ENCODE measurements around the gene CUL1.

CUL1 gene

GRCh38 chr7:148794476-148794875 lies 95.8 kb downstream of the CUL1 start:
- H4K20me1 ChIP-seq (ENCODE audit: insufficient read depth, low read length) = no peaks in the 10 kb centered on the region
- no peak overlapping the region for H3K27ac ChIP-seq (ENCODE audit: low read depth, low read length, poor library complexity, severe bottlenecking)
- H3K9ac ChIP-seq (ENCODE audit: low read length) = no peak overlapping the region
- peaks cover 91% of the 10 kb centered on the region for H3K36me3 ChIP-seq (ENCODE audit: insufficient read depth, low read length)
- H3K9me2 ChIP-seq (ENCODE audit: low read depth, low read length) = no peaks in the 10 kb centered on the region
- H3K9me3 ChIP-seq (ENCODE audit: low read length) = no peaks in the 10 kb centered on the region
- no peak overlapping the region for H3K4me3 ChIP-seq (ENCODE audit: low read depth, low read length, poor library complexity, severe bottlenecking)
- no peaks in the 10 kb centered on the region for H3K4me1 ChIP-seq (ENCODE audit: insufficient read depth, low read length, severe bottlenecking)
- H3K27me3 ChIP-seq (ENCODE audit: insufficient read depth, low read length) = no peaks in the 10 kb centered on the region
- TF ChIP-seq EZH2 (IDR thresholded peaks at IDR 0.05; ENCODE audit: borderline replicate concordance, low read length) (no peak), CTCF (IDR thresholded peaks at IDR 0.05; ENCODE audit: low read length) (no peak)
- H3K79me2 ChIP-seq (ENCODE audit: insufficient read depth, low read length) = no peaks in the 10 kb centered on the region
- no peaks in the 10 kb centered on the region for H3F3A ChIP-seq (ENCODE audit: insufficient read depth, low read length)
- no peak overlapping the region for H2AFZ ChIP-seq (ENCODE audit: low read length)
- no peak overlapping the region for H3K4me2 ChIP-seq (ENCODE audit: low read length)

GRCh38 chr7:148796841-148797240 lies 98.1 kb downstream of the CUL1 start:
- Histone ChIP-seq H3K4me1 (ENCODE audit: insufficient read depth, low read length, severe bottlenecking) (no peaks in the 10 kb centered on the region), H3K9ac (ENCODE audit: low read length) (no peak overlapping the region), H3F3A (ENCODE audit: insufficient read depth, low read length) (no peaks in the 10 kb centered on the region), H3K4me2 (ENCODE audit: low read length) (no peak overlapping the region), H3K79me2 (ENCODE audit: insufficient read depth, low read length) (no peaks in the 10 kb centered on the region), H2AFZ (ENCODE audit: low read length) (no peak overlapping the region), H3K9me3 (ENCODE audit: low read length) (no peaks in the 10 kb centered on the region), H3K36me3 (ENCODE audit: insufficient read depth, low read length) (peaks cover 90% of the 10 kb centered on the region), H4K20me1 (ENCODE audit: insufficient read depth, low read length) (no peaks in the 10 kb centered on the region), H3K27ac (ENCODE audit: low read depth, low read length, poor library complexity, severe bottlenecking) (no peak overlapping the region), H3K9me2 (ENCODE audit: low read depth, low read length) (no peaks in the 10 kb centered on the region), H3K4me3 (ENCODE audit: low read depth, low read length, poor library complexity, severe bottlenecking) (no peak overlapping the region), H3K27me3 (ENCODE audit: insufficient read depth, low read length) (no peaks in the 10 kb centered on the region)
- no peak for TF ChIP-seq EZH2 (IDR thresholded peaks at IDR 0.05; ENCODE audit: borderline replicate concordance, low read length)
- TF ChIP-seq CTCF (IDR thresholded peaks at IDR 0.05; ENCODE audit: low read length) = no peak

- TF ChIP-seq EZH2 (IDR thresholded peaks at IDR 0.05; ENCODE audit: borderline replicate concordance, low read length) (no peak), CTCF (IDR thresholded peaks at IDR 0.05; ENCODE audit: low read length) (no peak)
- H2AFZ ChIP-seq (ENCODE audit: low read length) = no peak overlapping the region
- no peaks in the 10 kb centered on the region for H3K9me3 ChIP-seq (ENCODE audit: low read length)
- no peaks in the 10 kb centered on the region for H3F3A ChIP-seq (ENCODE audit: insufficient read depth, low read length)
- H3K9ac ChIP-seq (ENCODE audit: low read length) = no peak overlapping the region
- H3K79me2 ChIP-seq (ENCODE audit: insufficient read depth, low read length) = no peaks in the 10 kb centered on the region
- no peak overlapping the region for H3K27ac ChIP-seq (ENCODE audit: low read depth, low read length, poor library complexity, severe bottlenecking)
- no peaks in the 10 kb centered on the region for H3K9me2 ChIP-seq (ENCODE audit: low read depth, low read length)
- H4K20me1 ChIP-seq (ENCODE audit: insufficient read depth, low read length) = no peaks in the 10 kb centered on the region
- H3K4me2 ChIP-seq (ENCODE audit: low read length) = no peak overlapping the region
- H3K27me3 ChIP-seq (ENCODE audit: insufficient read depth, low read length) = no peaks in the 10 kb centered on the region
- H3K4me1 ChIP-seq (ENCODE audit: insufficient read depth, low read length, severe bottlenecking) = no peaks in the 10 kb centered on the region
- H3K4me3 ChIP-seq (ENCODE audit: low read depth, low read length, poor library complexity, severe bottlenecking) = no peak overlapping the region
- H3K36me3 ChIP-seq (ENCODE audit: insufficient read depth, low read length) = peaks cover 74% of the 10 kb centered on the region
Measured at GRCh38 chr7:148799893-148800555, 101.3 kb downstream of the CUL1 start.

Measured in OCI-LY1 (cell line).